ENCODE results near the gene PTAFR.

The PTAFR gene

GRCh38 chr1:28114844-28115243, 61.6 kb downstream of the PTAFR start:
- no peak for DNase-seq

GRCh38 chr1:28113242-28113572, 63.3 kb downstream of the PTAFR start:
- DNase-seq, result no peak

DNA sequence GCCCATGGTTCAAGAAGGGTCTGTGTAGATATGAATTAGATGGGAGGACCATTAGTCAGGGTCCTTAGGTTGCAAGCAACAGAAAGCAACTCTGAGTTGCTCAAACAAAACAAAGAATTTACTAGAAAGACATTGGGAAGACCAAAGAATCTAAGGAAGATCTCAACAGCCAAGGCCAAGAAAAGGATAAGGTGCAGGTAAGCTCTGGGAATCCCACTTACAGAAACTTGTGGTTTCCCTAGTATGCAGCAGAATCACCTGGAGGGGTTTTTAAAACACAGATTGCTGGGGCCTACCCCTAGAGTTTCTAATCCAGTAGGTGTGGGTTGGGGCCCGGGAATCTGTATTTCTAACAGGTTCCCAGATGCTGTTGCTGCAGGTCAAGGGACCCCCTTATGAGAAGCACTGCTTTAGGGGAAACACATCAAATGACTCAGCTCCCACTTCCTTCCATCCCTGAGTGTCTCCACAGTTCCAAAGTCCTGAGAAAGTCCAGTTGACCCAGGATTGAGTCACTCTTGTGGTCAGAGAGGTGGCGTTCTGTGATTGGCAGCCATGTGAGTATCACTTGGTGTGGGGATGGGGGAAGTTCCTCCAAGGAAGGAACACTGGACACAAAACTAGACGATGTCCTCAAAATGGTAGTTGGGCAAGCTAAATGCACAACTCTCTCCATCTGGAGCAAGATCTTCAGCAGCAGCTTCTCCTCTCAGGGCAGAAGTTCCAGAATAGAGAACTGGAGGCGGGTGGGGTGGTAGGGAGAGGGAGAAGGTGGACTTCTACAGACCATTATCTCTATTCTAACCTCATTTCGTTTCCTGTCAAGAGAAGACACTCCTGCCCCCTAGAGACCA, 63.9 kb downstream of the PTAFR start:
- no peak for DNase-seq

DNA sequence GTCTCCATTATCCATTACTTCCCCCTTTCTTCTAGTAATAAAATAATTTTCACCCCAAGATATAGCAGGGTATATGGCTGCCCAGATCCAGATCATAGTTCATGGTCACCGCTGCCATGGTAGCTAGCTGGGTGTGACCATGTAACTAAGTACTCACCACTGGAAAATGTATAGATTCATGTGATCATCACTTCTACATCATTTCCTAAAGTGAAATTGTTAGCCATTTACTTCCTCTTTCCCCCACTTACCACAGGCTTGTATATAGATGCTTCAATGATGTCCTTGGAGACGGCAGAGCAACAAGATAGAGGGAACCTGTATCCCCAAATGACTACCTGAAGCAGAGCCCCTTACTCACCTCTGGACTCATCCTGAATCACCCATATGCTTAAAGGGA, 65.3 kb downstream of the PTAFR start:
- no peak for DNase-seq

GRCh38 chr1:28110555-28110954, 65.9 kb downstream of the PTAFR start:
- DNase-seq, result no peak

DNA sequence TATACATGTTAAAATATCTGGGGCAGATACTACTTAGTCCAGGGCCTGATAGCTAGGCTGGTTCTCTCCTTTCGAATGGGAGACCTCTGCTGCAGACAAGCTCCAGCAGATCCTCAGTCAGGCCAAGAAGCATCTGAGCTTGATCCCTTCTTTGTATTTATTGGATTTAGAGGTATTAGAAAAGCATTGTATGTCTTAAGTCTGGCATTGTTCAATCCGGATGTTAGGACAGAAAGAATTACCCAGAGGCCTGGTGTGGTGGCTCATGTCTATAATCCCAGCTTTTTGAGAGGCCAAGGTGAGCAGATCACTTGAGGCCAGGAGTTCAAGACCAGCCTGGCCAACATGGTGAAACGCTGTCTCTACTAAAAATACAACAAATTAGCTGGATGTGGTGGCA, 66.9 kb downstream of the PTAFR start:
- DNase-seq, result no peak

GRCh38 chr1:28108001-28108400, 68.5 kb downstream of the PTAFR start:
- no peak for DNase-seq

DNA sequence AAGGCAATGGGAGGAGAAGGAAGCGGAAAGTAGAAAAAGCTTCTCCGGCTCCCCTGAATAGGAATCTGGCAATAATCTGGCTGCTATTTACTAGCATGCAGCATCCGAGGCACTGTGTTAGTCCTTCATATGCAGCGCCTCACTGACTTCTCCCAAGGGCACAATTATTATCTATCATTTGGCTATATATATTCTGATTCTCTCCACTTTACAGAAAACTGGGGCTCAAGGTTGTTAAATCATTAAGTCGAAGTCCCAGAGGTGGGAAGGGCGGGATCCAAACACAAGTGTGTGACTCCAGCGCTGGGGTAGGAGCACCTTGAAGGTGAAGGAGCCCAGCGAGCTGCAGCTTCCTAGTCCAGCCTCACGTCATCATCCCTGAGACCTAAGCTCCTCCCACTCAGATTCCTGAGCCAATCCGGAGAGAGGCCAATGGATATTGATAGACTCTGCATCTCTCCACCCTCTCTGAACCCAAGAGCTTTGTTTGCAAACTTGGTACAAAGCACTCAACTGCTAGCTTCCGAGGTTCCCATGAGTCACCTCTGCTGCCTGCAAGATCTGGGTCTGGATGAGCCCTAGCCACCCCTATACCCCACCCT, 71.5 kb downstream of the PTAFR start:
- DNase-seq, result peak; percentile 46

DNA sequence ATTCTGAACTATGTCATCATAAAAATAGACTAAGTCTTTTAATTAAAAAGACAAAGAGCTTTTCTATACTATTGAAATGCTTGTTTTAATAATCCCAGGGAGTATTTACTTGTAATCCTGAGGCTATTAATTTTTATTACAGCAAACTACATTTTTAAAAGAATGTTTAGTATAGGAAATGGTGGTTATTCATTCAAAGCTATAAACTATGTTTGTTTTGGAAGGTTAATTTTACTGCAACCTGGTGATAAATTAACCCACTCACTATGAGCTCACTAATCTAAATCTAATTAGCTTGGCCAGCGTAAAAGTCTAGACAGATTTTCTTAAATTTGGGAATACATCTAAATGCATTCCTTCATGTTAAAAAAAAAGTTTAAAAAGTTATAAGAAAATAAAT, 74.3 kb downstream of the PTAFR start:
- DNase-seq, result no peak

DNA sequence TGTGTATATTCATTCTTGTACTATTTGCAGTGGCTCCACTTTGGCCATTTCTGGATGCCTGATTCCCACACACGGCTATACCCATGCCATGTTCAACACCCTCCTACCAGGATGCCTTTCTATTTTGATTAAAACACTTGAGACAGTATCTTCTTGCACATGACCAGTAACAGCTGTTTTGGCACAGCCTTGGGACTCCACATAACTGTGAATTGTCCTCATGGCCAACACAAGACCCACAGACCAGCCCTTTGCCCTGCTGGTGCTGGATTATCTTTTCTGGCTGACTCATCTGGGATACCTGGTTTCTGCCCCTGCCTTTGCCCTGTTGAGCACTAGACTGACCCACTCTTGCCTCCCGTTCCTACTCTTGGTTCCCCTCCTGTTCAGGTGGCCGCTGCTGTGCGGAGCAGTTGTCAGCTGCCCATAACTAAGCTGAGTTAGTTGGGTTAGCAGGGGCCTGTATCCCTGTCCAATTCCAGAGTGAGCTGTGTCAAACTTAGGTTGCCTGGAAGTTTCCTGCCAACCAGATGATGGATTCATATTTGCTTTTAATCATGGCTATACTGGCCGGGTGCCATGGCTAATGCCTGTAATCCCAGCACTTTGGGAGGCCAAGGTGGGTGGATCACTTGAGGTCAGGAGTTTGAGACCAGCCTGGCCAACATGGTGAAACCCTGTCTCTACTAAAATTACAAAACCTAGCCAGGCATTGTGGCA, 77.3 kb downstream of the PTAFR start:
- DNase-seq, result no peak
